ENCODE results near the gene MADD. TPM values are rescaled to one million over a fixed set of nuclear protein-coding genes. Genes with fewer than 3 reads are reported as not detected.

MADD gene
- polyA plus RNA-seq, 1 donor from 2014 or later: 66.9 TPM

DNA sequence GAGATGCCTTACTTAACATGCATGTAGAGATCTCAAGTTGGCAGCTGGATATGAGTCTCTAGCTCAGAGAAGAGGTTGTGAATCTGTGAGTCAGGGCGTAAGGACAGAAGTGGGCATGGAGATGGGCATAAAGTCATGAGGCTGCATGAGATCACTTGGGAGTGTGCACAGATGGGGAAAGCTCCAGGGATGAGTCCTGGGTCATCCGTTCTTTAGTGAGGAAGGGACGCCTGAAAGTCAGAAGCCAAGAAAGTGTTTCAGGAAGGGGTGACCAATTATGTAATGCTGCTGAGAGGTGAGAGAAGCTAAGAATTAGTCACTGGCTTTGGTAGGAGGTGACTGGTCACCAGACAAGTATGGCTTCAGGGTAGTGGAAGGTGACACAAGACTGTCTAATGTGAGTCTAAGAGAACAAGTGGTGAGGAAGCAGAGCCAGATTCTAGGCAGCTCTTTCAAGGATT lies 28.1 kb upstream of the MADD start:
- no peaks in the 10 kb centered on the region for H3K9me3 ChIP-seq (ENCODE audit: low read length)
- no peak overlapping the region for H2AFZ ChIP-seq (ENCODE audit: low read depth, low read length)
- no peaks in the 10 kb centered on the region for H3K9me2 ChIP-seq (ENCODE audit: insufficient read depth, low read length)
- no peaks in the 10 kb centered on the region for H3K27me3 ChIP-seq (ENCODE audit: insufficient read depth, low read depth, low read length)
- H3K4me2 ChIP-seq (ENCODE audit: low read length): no peak overlapping the region
- H3K9ac ChIP-seq (ENCODE audit: low read length): no peak overlapping the region
- no peak overlapping the region for H3K4me3 ChIP-seq (ENCODE audit: low read length)
- H3K36me3 ChIP-seq (ENCODE audit: insufficient read depth, low read length): no peaks in the 10 kb centered on the region
- no peaks in the 10 kb centered on the region for H4K20me1 ChIP-seq (ENCODE audit: insufficient read depth)
- TF ChIP-seq TAF1 (IDR thresholded peaks at IDR 0.05; ENCODE audit: low read depth) (no peak), MXI1 (conservative IDR thresholded peaks at IDR 0.05; ENCODE audit: poor library complexity, severe bottlenecking) (no peak), RAD21 (conservative IDR thresholded peaks at IDR 0.05) (no peak), POLR2AphosphoS5 (IDR thresholded peaks at IDR 0.05) (no peak), EZH2 (IDR thresholded peaks at IDR 0.05; ENCODE audit: borderline replicate concordance, insufficient read depth, low read length, poor library complexity, severe bottlenecking) (no peak), EP300 (conservative IDR thresholded peaks at IDR 0.05; ENCODE audit: poor library complexity, severe bottlenecking) (no peak), SMC3 (conservative IDR thresholded peaks at IDR 0.05; ENCODE audit: poor library complexity) (no peak)
- TF ChIP-seq, protein P1, sequence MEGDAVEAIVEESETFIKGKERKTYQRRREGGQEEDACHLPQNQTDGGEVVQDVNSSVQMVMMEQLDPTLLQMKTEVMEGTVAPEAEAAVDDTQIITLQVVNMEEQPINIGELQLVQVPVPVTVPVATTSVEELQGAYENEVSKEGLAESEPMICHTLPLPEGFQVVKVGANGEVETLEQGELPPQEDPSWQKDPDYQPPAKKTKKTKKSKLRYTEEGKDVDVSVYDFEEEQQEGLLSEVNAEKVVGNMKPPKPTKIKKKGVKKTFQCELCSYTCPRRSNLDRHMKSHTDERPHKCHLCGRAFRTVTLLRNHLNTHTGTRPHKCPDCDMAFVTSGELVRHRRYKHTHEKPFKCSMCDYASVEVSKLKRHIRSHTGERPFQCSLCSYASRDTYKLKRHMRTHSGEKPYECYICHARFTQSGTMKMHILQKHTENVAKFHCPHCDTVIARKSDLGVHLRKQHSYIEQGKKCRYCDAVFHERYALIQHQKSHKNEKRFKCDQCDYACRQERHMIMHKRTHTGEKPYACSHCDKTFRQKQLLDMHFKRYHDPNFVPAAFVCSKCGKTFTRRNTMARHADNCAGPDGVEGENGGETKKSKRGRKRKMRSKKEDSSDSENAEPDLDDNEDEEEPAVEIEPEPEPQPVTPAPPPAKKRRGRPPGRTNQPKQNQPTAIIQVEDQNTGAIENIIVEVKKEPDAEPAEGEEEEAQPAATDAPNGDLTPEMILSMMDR (IDR thresholded peaks at IDR 0.05; ENCODE audit: poor library complexity, severe bottlenecking): no peak
- TF ChIP-seq, protein P2, sequence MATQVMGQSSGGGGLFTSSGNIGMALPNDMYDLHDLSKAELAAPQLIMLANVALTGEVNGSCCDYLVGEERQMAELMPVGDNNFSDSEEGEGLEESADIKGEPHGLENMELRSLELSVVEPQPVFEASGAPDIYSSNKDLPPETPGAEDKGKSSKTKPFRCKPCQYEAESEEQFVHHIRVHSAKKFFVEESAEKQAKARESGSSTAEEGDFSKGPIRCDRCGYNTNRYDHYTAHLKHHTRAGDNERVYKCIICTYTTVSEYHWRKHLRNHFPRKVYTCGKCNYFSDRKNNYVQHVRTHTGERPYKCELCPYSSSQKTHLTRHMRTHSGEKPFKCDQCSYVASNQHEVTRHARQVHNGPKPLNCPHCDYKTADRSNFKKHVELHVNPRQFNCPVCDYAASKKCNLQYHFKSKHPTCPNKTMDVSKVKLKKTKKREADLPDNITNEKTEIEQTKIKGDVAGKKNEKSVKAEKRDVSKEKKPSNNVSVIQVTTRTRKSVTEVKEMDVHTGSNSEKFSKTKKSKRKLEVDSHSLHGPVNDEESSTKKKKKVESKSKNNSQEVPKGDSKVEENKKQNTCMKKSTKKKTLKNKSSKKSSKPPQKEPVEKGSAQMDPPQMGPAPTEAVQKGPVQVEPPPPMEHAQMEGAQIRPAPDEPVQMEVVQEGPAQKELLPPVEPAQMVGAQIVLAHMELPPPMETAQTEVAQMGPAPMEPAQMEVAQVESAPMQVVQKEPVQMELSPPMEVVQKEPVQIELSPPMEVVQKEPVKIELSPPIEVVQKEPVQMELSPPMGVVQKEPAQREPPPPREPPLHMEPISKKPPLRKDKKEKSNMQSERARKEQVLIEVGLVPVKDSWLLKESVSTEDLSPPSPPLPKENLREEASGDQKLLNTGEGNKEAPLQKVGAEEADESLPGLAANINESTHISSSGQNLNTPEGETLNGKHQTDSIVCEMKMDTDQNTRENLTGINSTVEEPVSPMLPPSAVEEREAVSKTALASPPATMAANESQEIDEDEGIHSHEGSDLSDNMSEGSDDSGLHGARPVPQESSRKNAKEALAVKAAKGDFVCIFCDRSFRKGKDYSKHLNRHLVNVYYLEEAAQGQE (IDR thresholded peaks at IDR 0.05; ENCODE audit: borderline replicate concordance): no peak
- H3F3A ChIP-seq (ENCODE audit: insufficient read depth, low read length, poor library complexity, severe bottlenecking): no peaks in the 10 kb centered on the region
- no peaks in the 10 kb centered on the region for H3K79me2 ChIP-seq (replicated peaks; ENCODE audit: insufficient read depth, low read length)
- H3K27ac ChIP-seq (ENCODE audit: low read length): no peak overlapping the region

DNA sequence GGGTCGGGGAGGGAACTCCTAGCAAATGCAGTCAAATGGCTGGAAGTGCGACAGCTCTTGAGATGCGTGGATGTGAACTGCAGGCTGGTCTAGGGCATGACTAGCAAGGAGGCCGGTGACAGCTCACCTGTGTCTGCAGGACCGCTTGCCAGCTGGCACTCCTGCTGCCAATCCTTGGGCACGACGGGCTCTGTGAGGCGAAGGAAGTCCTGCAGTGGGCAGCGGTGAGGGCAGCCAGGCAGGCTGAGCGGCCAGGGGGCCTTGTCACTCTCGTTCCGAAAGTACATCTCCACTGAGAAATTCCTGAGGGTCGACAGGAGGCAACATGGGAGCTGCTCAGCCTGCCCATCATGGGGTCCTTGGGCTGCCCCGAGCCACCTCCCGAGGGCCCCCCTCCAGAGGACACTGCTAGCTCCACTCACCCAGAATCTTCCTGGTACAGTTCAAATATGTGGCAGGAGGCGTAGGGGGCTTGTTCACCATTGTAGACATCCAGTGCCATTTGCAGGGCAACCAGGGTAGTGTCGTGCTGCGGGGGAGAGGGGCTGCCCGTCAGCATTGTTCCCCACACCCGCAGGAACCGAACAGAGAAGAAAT lies 27.2 kb upstream of the MADD start:
- H4K20me1 ChIP-seq (ENCODE audit: insufficient read depth): no peaks in the 10 kb centered on the region
- H3K9me2 ChIP-seq (ENCODE audit: insufficient read depth, low read length): no peaks in the 10 kb centered on the region
- no peaks in the 10 kb centered on the region for H3F3A ChIP-seq (ENCODE audit: insufficient read depth, low read length, poor library complexity, severe bottlenecking)
- no peak overlapping the region for H3K9ac ChIP-seq (ENCODE audit: low read length)
- no peak overlapping the region for H3K4me3 ChIP-seq (ENCODE audit: low read length)
- peaks cover 7% of the 10 kb centered on the region for H3K79me2 ChIP-seq (replicated peaks; ENCODE audit: insufficient read depth, low read length)
- H3K27me3 ChIP-seq (ENCODE audit: insufficient read depth, low read depth, low read length): no peaks in the 10 kb centered on the region
- H3K27ac ChIP-seq (ENCODE audit: low read length): no peak overlapping the region
- H3K9me3 ChIP-seq (ENCODE audit: low read length): no peaks in the 10 kb centered on the region
- no peak overlapping the region for H2AFZ ChIP-seq (ENCODE audit: low read depth, low read length)
- no peak for TF ChIP-seq POLR2AphosphoS5 (IDR thresholded peaks at IDR 0.05)
- TF ChIP-seq MXI1 (conservative IDR thresholded peaks at IDR 0.05; ENCODE audit: poor library complexity, severe bottlenecking): no peak
- no peak for TF ChIP-seq RAD21 (conservative IDR thresholded peaks at IDR 0.05)
- TF ChIP-seq, protein P1 (IDR thresholded peaks at IDR 0.05; ENCODE audit: poor library complexity, severe bottlenecking): no peak
- no peak for TF ChIP-seq EP300 (conservative IDR thresholded peaks at IDR 0.05; ENCODE audit: poor library complexity, severe bottlenecking)
- no peak for TF ChIP-seq SMC3 (conservative IDR thresholded peaks at IDR 0.05; ENCODE audit: poor library complexity)
- TF ChIP-seq, protein P2 (IDR thresholded peaks at IDR 0.05; ENCODE audit: borderline replicate concordance): no peak
- TF ChIP-seq EZH2 (IDR thresholded peaks at IDR 0.05; ENCODE audit: borderline replicate concordance, insufficient read depth, low read length, poor library complexity, severe bottlenecking): no peak
- TF ChIP-seq TAF1 (IDR thresholded peaks at IDR 0.05; ENCODE audit: low read depth): no peak
- H3K36me3 ChIP-seq (ENCODE audit: insufficient read depth, low read length): no peaks in the 10 kb centered on the region
- no peak overlapping the region for H3K4me2 ChIP-seq (ENCODE audit: low read length)
